ENCODE results near the gene RAPGEF1. TPM values are rescaled to one million over a fixed set of nuclear protein-coding genes. Genes with fewer than 3 reads are reported as not detected.

Gene RAPGEF1
- total RNA-seq: 100 to 1,000 TPM; 149 to 158 TPM

GRCh38 chr9:131739959-131740648 is at the start of gene RAPGEF1:
Gene RAPGEF1 (minus strand): TSS chr9:131740076. CDS start chr9:131739830, 246 bp downstream.
- Mint-ChIP-seq H3K4me3 (peak within 1 kb of the TSS; percentile 97), H3K27ac (peak within 1 kb of the TSS; percentile 92), H3K27me3 (no peaks in the 10 kb centered on the region), H3K36me3 (ENCODE audit: low read depth) (peaks cover 32% of the 10 kb centered on the region), H3K9me3 (no peaks in the 10 kb centered on the region), H3K4me1 (peaks cover 59% of the 10 kb centered on the region)
- CTCF ChIA-PET: interaction anchor here (0.8 to 7.9 kb wide), 15 partner anchors 10 to 390 kb away, joined by 3 to 78 read pairs (median 5); no protein-coding TSS in a partner anchor
- peak; percentile 85 for DNase-seq
- POLR2A ChIA-PET: interaction anchor here (1.2 to 14.7 kb wide), 9 partner anchors 8 to 148 kb away, joined by 3 to 238 read pairs (median 9); no protein-coding TSS in a partner anchor

- no peak for DNase-seq
- Mint-ChIP-seq H3K9me3 (no peaks in the 10 kb centered on the region), H3K4me1 (no peaks in the 10 kb centered on the region), H3K27ac (no peak overlapping the region), H3K36me3 (ENCODE audit: low read depth) (no peaks in the 10 kb centered on the region), H3K4me3 (no peak overlapping the region), H3K27me3 (peaks cover 25% of the 10 kb centered on the region)
- ChIA-PET CTCF (no interaction called here), POLR2A (no interaction called here)
Observed at GRCh38 chr9:131788851-131789250, 49.0 kb upstream of the RAPGEF1 start.

- Mint-ChIP-seq H3K4me3 (no peak overlapping the region), H3K27ac (no peak overlapping the region), H3K27me3 (peaks cover 35% of the 10 kb centered on the region), H3K36me3 (ENCODE audit: low read depth) (no peaks in the 10 kb centered on the region), H3K9me3 (peaks cover 5% of the 10 kb centered on the region), H3K4me1 (no peaks in the 10 kb centered on the region)
- ChIA-PET CTCF (no interaction called here), POLR2A (no interaction called here)
- DNase-seq: no peak
Observed at GRCh38 chr9:131787838-131788237, 48.0 kb upstream of the RAPGEF1 start.

GRCh38 chr9:131784748-131785501 is 45.0 kb upstream of the RAPGEF1 start:
- no peak overlapping the region for H3K27ac Mint-ChIP-seq
- H3K36me3 Mint-ChIP-seq (ENCODE audit: low read depth): no peaks in the 10 kb centered on the region
- CTCF ChIA-PET: interaction anchor here (0.8 to 1.0 kb wide), 2 partner anchors 24 to 467 kb away, joined by 3 to 6 read pairs; no protein-coding TSS in a partner anchor
- POLR2A ChIA-PET: no interaction called here
- no peak overlapping the region for H3K4me3 Mint-ChIP-seq
- H3K9me3 Mint-ChIP-seq: peaks cover 5% of the 10 kb centered on the region
- H3K4me1 Mint-ChIP-seq: peaks cover 10% of the 10 kb centered on the region
- no peak for DNase-seq
- peaks cover 39% of the 10 kb centered on the region for H3K27me3 Mint-ChIP-seq

GRCh38 chr9:131781069-131781468 is 41.2 kb upstream of the RAPGEF1 start:
- CTCF ChIA-PET: interaction anchor here (0.7 to 1.0 kb wide), 2 partner anchors 17 to 18 kb away, joined by 3 to 4 read pairs; no protein-coding TSS in a partner anchor
- Mint-ChIP-seq H3K27me3 (peaks cover 35% of the 10 kb centered on the region), H3K36me3 (ENCODE audit: low read depth) (no peaks in the 10 kb centered on the region), H3K27ac (no peak overlapping the region), H3K4me3 (no peak overlapping the region), H3K9me3 (peaks cover 5% of the 10 kb centered on the region), H3K4me1 (peaks cover 10% of the 10 kb centered on the region)
- DNase-seq: no peak
- POLR2A ChIA-PET: no interaction called here

GRCh38 chr9:131776473-131776872 is 36.6 kb upstream of the RAPGEF1 start:
- ChIA-PET CTCF (interaction anchor here (1.4 kb wide), 1 partner anchor 11 kb away, joined by 3 read pairs; no protein-coding TSS in a partner anchor), POLR2A (no interaction called here)
- no peaks in the 10 kb centered on the region for H3K9me3 Mint-ChIP-seq
- no peak overlapping the region for H3K27ac Mint-ChIP-seq
- peak; percentile 48 for DNase-seq
- peaks cover 13% of the 10 kb centered on the region for H3K27me3 Mint-ChIP-seq
- H3K36me3 Mint-ChIP-seq (ENCODE audit: low read depth): no peaks in the 10 kb centered on the region
- H3K4me1 Mint-ChIP-seq: peaks cover 8% of the 10 kb centered on the region
- H3K4me3 Mint-ChIP-seq: no peak overlapping the region

GRCh38 chr9:131776036-131776435 is 36.2 kb upstream of the RAPGEF1 start:
- peaks cover 10% of the 10 kb centered on the region for H3K27me3 Mint-ChIP-seq
- CTCF ChIA-PET: interaction anchor here (1.0 to 1.4 kb wide), 2 partner anchors 11 to 460 kb away, joined by 3 to 4 read pairs; no protein-coding TSS in a partner anchor
- DNase-seq: no peak
- peaks cover 4% of the 10 kb centered on the region for H3K4me1 Mint-ChIP-seq
- H3K4me3 Mint-ChIP-seq: no peak overlapping the region
- POLR2A ChIA-PET: no interaction called here
- no peaks in the 10 kb centered on the region for H3K9me3 Mint-ChIP-seq
- H3K27ac Mint-ChIP-seq: no peak overlapping the region
- no peaks in the 10 kb centered on the region for H3K36me3 Mint-ChIP-seq (ENCODE audit: low read depth)

GRCh38 chr9:131774636-131775035 is 34.8 kb upstream of the RAPGEF1 start:
- Mint-ChIP-seq H3K4me3 (no peak overlapping the region), H3K27ac (no peak overlapping the region), H3K27me3 (peaks cover 18% of the 10 kb centered on the region), H3K4me1 (no peaks in the 10 kb centered on the region), H3K9me3 (no peaks in the 10 kb centered on the region), H3K36me3 (ENCODE audit: low read depth) (no peaks in the 10 kb centered on the region)
- ChIA-PET CTCF (interaction anchor here (0.6 kb wide), 1 partner anchor 511 kb away, joined by 3 read pairs; no protein-coding TSS in a partner anchor), POLR2A (no interaction called here)
- DNase-seq: no peak

GRCh38 chr9:131773911-131774379 is 34.1 kb upstream of the RAPGEF1 start:
- no peaks in the 10 kb centered on the region for H3K9me3 Mint-ChIP-seq
- peak; percentile 39 for DNase-seq
- H3K27ac Mint-ChIP-seq: no peak overlapping the region
- POLR2A ChIA-PET: no interaction called here
- H3K4me1 Mint-ChIP-seq: no peaks in the 10 kb centered on the region
- no peaks in the 10 kb centered on the region for H3K36me3 Mint-ChIP-seq (ENCODE audit: low read depth)
- CTCF ChIA-PET: interaction anchor here (0.6 kb wide), 1 partner anchor 512 kb away, joined by 3 read pairs; no protein-coding TSS in a partner anchor
- no peak overlapping the region for H3K4me3 Mint-ChIP-seq
- H3K27me3 Mint-ChIP-seq: peaks cover 18% of the 10 kb centered on the region

- H3K4me3 Mint-ChIP-seq: no peak overlapping the region
- peaks cover 11% of the 10 kb centered on the region for H3K27me3 Mint-ChIP-seq
- H3K4me1 Mint-ChIP-seq: no peaks in the 10 kb centered on the region
- no peaks in the 10 kb centered on the region for H3K9me3 Mint-ChIP-seq
- no peak overlapping the region for H3K27ac Mint-ChIP-seq
- ChIA-PET POLR2A (no interaction called here), CTCF (no interaction called here)
- H3K36me3 Mint-ChIP-seq (ENCODE audit: low read depth): no peaks in the 10 kb centered on the region
- no peak for DNase-seq
Observed at GRCh38 chr9:131772940-131773339, 33.1 kb upstream of the RAPGEF1 start.

GRCh38 chr9:131771646-131772045 is 31.8 kb upstream of the RAPGEF1 start:
- ChIA-PET POLR2A (no interaction called here), CTCF (no interaction called here)
- no peaks in the 10 kb centered on the region for H3K36me3 Mint-ChIP-seq (ENCODE audit: low read depth)
- no peak overlapping the region for H3K27ac Mint-ChIP-seq
- H3K27me3 Mint-ChIP-seq: peaks cover 11% of the 10 kb centered on the region
- no peaks in the 10 kb centered on the region for H3K9me3 Mint-ChIP-seq
- H3K4me3 Mint-ChIP-seq: no peak overlapping the region
- DNase-seq: no peak
- no peaks in the 10 kb centered on the region for H3K4me1 Mint-ChIP-seq

GRCh38 chr9:131769361-131769760 is 29.5 kb upstream of the RAPGEF1 start:
- no peak for DNase-seq
- ChIA-PET CTCF (interaction anchor here (0.6 kb wide), 1 partner anchor 234 kb away, joined by 4 read pairs; no protein-coding TSS in a partner anchor), POLR2A (no interaction called here)
- Mint-ChIP-seq H3K9me3 (no peaks in the 10 kb centered on the region), H3K4me1 (no peaks in the 10 kb centered on the region), H3K27ac (no peak overlapping the region), H3K27me3 (peaks cover 26% of the 10 kb centered on the region), H3K4me3 (no peak overlapping the region), H3K36me3 (ENCODE audit: low read depth) (no peaks in the 10 kb centered on the region)

GRCh38 chr9:131764568-131764967 is 24.7 kb upstream of the RAPGEF1 start:
- H3K4me3 Mint-ChIP-seq: no peak overlapping the region
- CTCF ChIA-PET: interaction anchor here (1.1 to 1.2 kb wide), 2 partner anchors 9 to 187 kb away, joined by 3 read pairs; no protein-coding TSS in a partner anchor
- H3K27ac Mint-ChIP-seq: no peak overlapping the region
- H3K27me3 Mint-ChIP-seq: peaks cover 16% of the 10 kb centered on the region
- no peaks in the 10 kb centered on the region for H3K36me3 Mint-ChIP-seq (ENCODE audit: low read depth)
- no peaks in the 10 kb centered on the region for H3K9me3 Mint-ChIP-seq
- no peaks in the 10 kb centered on the region for H3K4me1 Mint-ChIP-seq
- DNase-seq: no peak
- POLR2A ChIA-PET: no interaction called here
